ENCODE results near the gene NPBWR2.

DNA sequence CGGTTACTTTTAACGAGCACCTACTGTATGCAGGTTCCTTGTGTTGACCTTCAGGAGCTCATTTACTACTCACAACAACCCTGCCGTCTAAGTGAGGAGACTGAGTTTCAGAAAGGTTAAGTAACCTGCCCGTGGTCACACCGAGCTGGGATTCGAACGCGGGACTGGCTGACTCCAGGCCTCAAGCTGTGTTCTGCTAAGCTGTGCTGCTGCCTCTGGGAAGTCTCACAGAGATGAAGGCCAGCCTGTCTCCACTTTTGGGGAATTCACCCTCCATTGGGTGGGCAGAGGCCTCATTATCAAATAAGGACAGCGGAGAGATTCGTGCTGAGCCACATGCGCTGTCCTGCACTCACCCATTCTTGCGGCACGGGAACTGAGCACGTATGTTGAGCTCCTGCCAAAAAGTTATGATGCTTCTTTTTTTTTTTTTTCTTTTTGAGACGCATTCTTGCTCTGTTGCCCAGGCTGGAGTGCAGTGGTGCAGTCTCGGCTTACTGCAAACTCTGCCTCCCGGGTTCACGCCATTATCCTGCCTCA lies 31.0 kb upstream of the NPBWR2 start:
- TF ChIP-seq ZNF391 (tag by site-specific recombination; IDR thresholded peaks at IDR 0.05; ENCODE audit: borderline replicate concordance, low read depth) (no peak), ZNF214 (tag by site-specific recombination; IDR thresholded peaks at IDR 0.05; ENCODE audit: borderline replicate concordance) (no peak)
- TF ChIP-seq, protein P1, sequence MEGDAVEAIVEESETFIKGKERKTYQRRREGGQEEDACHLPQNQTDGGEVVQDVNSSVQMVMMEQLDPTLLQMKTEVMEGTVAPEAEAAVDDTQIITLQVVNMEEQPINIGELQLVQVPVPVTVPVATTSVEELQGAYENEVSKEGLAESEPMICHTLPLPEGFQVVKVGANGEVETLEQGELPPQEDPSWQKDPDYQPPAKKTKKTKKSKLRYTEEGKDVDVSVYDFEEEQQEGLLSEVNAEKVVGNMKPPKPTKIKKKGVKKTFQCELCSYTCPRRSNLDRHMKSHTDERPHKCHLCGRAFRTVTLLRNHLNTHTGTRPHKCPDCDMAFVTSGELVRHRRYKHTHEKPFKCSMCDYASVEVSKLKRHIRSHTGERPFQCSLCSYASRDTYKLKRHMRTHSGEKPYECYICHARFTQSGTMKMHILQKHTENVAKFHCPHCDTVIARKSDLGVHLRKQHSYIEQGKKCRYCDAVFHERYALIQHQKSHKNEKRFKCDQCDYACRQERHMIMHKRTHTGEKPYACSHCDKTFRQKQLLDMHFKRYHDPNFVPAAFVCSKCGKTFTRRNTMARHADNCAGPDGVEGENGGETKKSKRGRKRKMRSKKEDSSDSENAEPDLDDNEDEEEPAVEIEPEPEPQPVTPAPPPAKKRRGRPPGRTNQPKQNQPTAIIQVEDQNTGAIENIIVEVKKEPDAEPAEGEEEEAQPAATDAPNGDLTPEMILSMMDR (tag by site-specific recombination; IDR thresholded peaks at IDR 0.05): no peak
